Liver (tissue), 9 donors: ENCODE measurements around the gene METTL17. TPM values are rescaled to one million over a fixed set of nuclear protein-coding genes. Genes with fewer than 3 reads are reported as not detected.

Experiments
- DNase-seq: peaks from one replicate; pipeline ENCODE4 v3.0.0-alpha.2; 2017; ENCODE audit warnings: low spot score
- H3K27ac ChIP-seq, 2 donors: one replicate each; pipeline ENCODE4 v1.7.0; 2013; ENCODE audit warnings: inconsistent platforms in 2 of 2, low read length in 2 of 2, control low read depth in 1 of 2, low read depth in 1 of 2, mild to moderate bottlenecking in 1 of 2
- H3K27me3 ChIP-seq, 4 donors: one replicate each; pipeline versions ENCODE4 v1.6.1 to v1.7.0; 2013; ENCODE audit warnings: low read length in 3 of 4, inconsistent platforms in 1 of 4, mild to moderate bottlenecking in 1 of 4, moderate library complexity in 1 of 4; ENCODE audit not compliant: control insufficient read depth in 4 of 4, insufficient read depth in 4 of 4
- H3K36me3 ChIP-seq, 4 donors: one replicate each; pipeline versions ENCODE4 v1.6.1 to v1.7.0; 2013; ENCODE audit warnings: low read length in 3 of 4, mild to moderate bottlenecking in 3 of 4, low read depth in 1 of 4, moderate library complexity in 1 of 4; ENCODE audit not compliant: control insufficient read depth in 4 of 4, insufficient read depth in 3 of 4
- H3K4me1 ChIP-seq, 4 donors: one replicate each; pipeline versions ENCODE4 v1.6.1 to v1.7.0; 2013; ENCODE audit warnings: low read length in 3 of 4, mild to moderate bottlenecking in 3 of 4, moderate library complexity in 1 of 4; ENCODE audit not compliant: control insufficient read depth in 4 of 4, insufficient read depth in 4 of 4
- H3K4me3 ChIP-seq, 3 donors: one replicate each; pipeline versions ENCODE4 v1.6.1 to v1.7.0; 2013; ENCODE audit warnings: low read length in 3 of 3, control low read depth in 1 of 3, low read depth in 1 of 3, mild to moderate bottlenecking in 1 of 3
- H3K9ac ChIP-seq, 2 donors: one replicate each; pipeline ENCODE4 v1.7.0; 2013; ENCODE audit warnings: low read length in 2 of 2, mild to moderate bottlenecking in 2 of 2, moderate library complexity in 2 of 2, control low read depth in 1 of 2, low read depth in 1 of 2
- H3K9me3 ChIP-seq, 4 donors: one replicate each; pipeline versions ENCODE4 v1.6.1 to v1.7.0; 2013; ENCODE audit warnings: low read length in 3 of 4; ENCODE audit not compliant: control insufficient read depth in 4 of 4
- ATF3 ChIP-seq: IDR thresholded peaks from 2 replicates; pipeline ENCODE4 v1.6.1; 2016; ENCODE audit warnings: antibody characterized with exemption
- CTCF ChIP-seq: fragments of 150-350 bp; IDR thresholded peaks from 2 replicates; pipeline ENCODE4 v1.5.1; 2017; ENCODE audit warnings: improper control_type of control experiment, low read depth, low read length; ENCODE audit not compliant: missing input control
- EGR1 ChIP-seq, 2 donors: IDR thresholded peaks; 2 replicates each; pipeline ENCODE4 v1.6.1; 2016 to 2018; ENCODE audit warnings: antibody characterized with exemption in 2 of 2, low read depth in 2 of 2
- GABPA ChIP-seq, 2 donors: IDR thresholded peaks in 1 of 2; conservative IDR thresholded peaks in 1 of 2; 2 replicates each; pipeline ENCODE4 v1.6.1; 2016; ENCODE audit warnings: antibody characterized with exemption in 2 of 2, mild to moderate bottlenecking in 1 of 2, moderate library complexity in 1 of 2
- HNF4A ChIP-seq, 2 donors: conservative IDR thresholded peaks; 2 replicates each; pipeline ENCODE4 v1.6.1; 2016; ENCODE audit warnings: antibody characterized with exemption in 2 of 2, mild to moderate bottlenecking in 2 of 2
- HNF4G ChIP-seq: IDR thresholded peaks from 2 replicates; pipeline ENCODE4 v1.6.1; 2016; ENCODE audit warnings: antibody characterized with exemption
- JUND ChIP-seq, 2 donors: IDR thresholded peaks; 2 replicates each; pipeline ENCODE4 v1.6.1; 2016; ENCODE audit warnings: antibody characterized with exemption in 2 of 2
- MAX ChIP-seq: IDR thresholded peaks from 2 replicates; pipeline ENCODE4 v1.6.1; 2016; ENCODE audit warnings: antibody characterized with exemption
- NR2F2 ChIP-seq: IDR thresholded peaks from 2 replicates; pipeline ENCODE4 v1.6.1; 2016; ENCODE audit warnings: antibody characterized with exemption
- RAD21 ChIP-seq, 2 donors: IDR thresholded peaks; 2 replicates each; pipeline ENCODE4 v1.6.1; 2016; ENCODE audit warnings: antibody characterized with exemption in 2 of 2, mild to moderate bottlenecking in 2 of 2
- REST ChIP-seq: IDR thresholded peaks from 2 replicates; pipeline ENCODE4 v1.6.1; 2016; ENCODE audit warnings: antibody characterized with exemption, mild to moderate bottlenecking
- RXRA ChIP-seq, 2 donors: IDR thresholded peaks; 2 replicates each; pipeline ENCODE4 v1.6.1; 2017 to 2018; ENCODE audit warnings: antibody characterized with exemption in 2 of 2, mild to moderate bottlenecking in 1 of 2
- SP1 ChIP-seq: IDR thresholded peaks from 2 replicates; pipeline ENCODE4 v1.6.1; 2018; ENCODE audit warnings: antibody characterized with exemption, mild to moderate bottlenecking
- YY1 ChIP-seq: IDR thresholded peaks from 2 replicates; pipeline ENCODE4 v1.6.1; 2016; ENCODE audit warnings: antibody characterized with exemption, mild to moderate bottlenecking
- ZBTB33 ChIP-seq: IDR thresholded peaks from 2 replicates; pipeline ENCODE4 v1.6.1; 2016; ENCODE audit warnings: antibody characterized with exemption
- WGBS: extraction: QIAGEN DNeasy Blood & Tissue Kit; methylation state at CpG from one replicate; pipeline ENCODE4 v1.1.7; 2013; 5-methylcytosine and 5-hydroxymethylcytosine counted together
- polyA plus RNA-seq, 2 donors: library from polyadenylated mRNA; stranded (reverse) in 1 of 2; unstranded in 1 of 2; fragments of 200-250 nt in 1 of 2; fragments of >200 nt in 1 of 2; fragmentation: Nextera tagmentation in 1 of 2; extraction: Ambion mirVana in 1 of 2; gene quantifications; one replicate each; pipeline versions ENCODE4 v1.2.1 to v1.2.3, GENCODE V29; 2013 to 2015
- total RNA-seq, 2 donors: library from RNA; depleted of rRNA; stranded (reverse); fragments of >200 nt; gene quantifications; one replicate each; pipeline ENCODE4 v1.2.3, GENCODE V29; 2014
- donor health status: healthy.
- donor health status: healthy.
- donor health status: healthy.
- donor health status: healthy.
- donor health status: healthy.

The METTL17 gene
- total and polyA plus RNA-seq, 4 donors: 31.0 to 64.8 (median 47.3) TPM

- no peaks in the 10 kb centered on the region for H3K27me3 ChIP-seq
- H3K9ac ChIP-seq: no peak overlapping the region
- H3K4me1 ChIP-seq: no peaks in the 10 kb centered on the region
- no peak overlapping the region for H3K27ac ChIP-seq
- no peak overlapping the region for H3K4me3 ChIP-seq
- TF ChIP-seq NR2F2 (no peak), YY1 (no peak), JUND (IDR thresholded peaks at IDR 0.05) (no peak)
- no peak for DNase-seq
- no peaks in the 10 kb centered on the region for H3K9me3 ChIP-seq
- 75% methylated on average over 6 of the region's 6 CpGs for WGBS
- peaks cover 14 to 49% (median 42%) of the 10 kb centered on the region in 4 donors for H3K36me3 ChIP-seq
Measured at GRCh38 chr14:20997564-20997963, 7.8 kb downstream of the METTL17 start.

- TF ChIP-seq CTCF (no peak), MAX (no peak), HNF4G (no peak), ATF3 (no peak), GABPA (IDR thresholded peaks at IDR 0.05 in 1 of 2, conservative IDR thresholded peaks at IDR 0.05 in 1 of 2) (no peak), YY1 (no peak), SP1 (no peak), RXRA (IDR thresholded peaks at IDR 0.05) (no peak), EGR1 (IDR thresholded peaks at IDR 0.05; ENCODE audit: low read depth in 2 of 2) (no peak), NR2F2 (no peak), HNF4A (conservative IDR thresholded peaks at IDR 0.05) (no peak), ZBTB33 (no peak), RAD21 (IDR thresholded peaks at IDR 0.05) (no peak), REST (no peak)
- no peak for DNase-seq
- Histone ChIP-seq H3K27ac (no peak overlapping the region), H3K36me3 (peaks cover 14 to 43% (median 36%) of the 10 kb centered on the region in 4 donors), H3K27me3 (no peaks in the 10 kb centered on the region), H3K9ac (no peak overlapping the region), H3K4me1 (no peaks in the 10 kb centered on the region), H3K9me3 (no peaks in the 10 kb centered on the region), H3K4me3 (no peak overlapping the region)
- WGBS: 83% methylated on average over 3 of the region's 3 CpGs
Measured at GRCh38 chr14:20998139-20998538, 8.4 kb downstream of the METTL17 start.
